ENCODE measurements around the gene DAG1.

GRCh38 chr3:49563766-49564165 is 93.7 kb downstream of the DAG1 start:
- no peak for TF ChIP-seq RARB (CRISPR knock-in tag; IDR thresholded peaks at IDR 0.05)
- TF ChIP-seq TOX (CRISPR knock-in tag; IDR thresholded peaks at IDR 0.05; ENCODE audit: borderline replicate concordance), result no peak
- TF ChIP-seq ZFP30 (CRISPR knock-in tag; IDR thresholded peaks at IDR 0.05), result no peak
- no peak for TF ChIP-seq CREB5 (CRISPR knock-in tag; IDR thresholded peaks at IDR 0.05; ENCODE audit: low read depth)
- no peak for TF ChIP-seq ZNF8 (CRISPR knock-in tag; IDR thresholded peaks at IDR 0.05)
- no peak for TF ChIP-seq TCF4 (CRISPR knock-in tag; IDR thresholded peaks at IDR 0.05; ENCODE audit: borderline replicate concordance)
- no peak for TF ChIP-seq ZNF565 (CRISPR knock-in tag; conservative IDR thresholded peaks at IDR 0.05; ENCODE audit: low read depth)
- TF ChIP-seq, protein P1, sequence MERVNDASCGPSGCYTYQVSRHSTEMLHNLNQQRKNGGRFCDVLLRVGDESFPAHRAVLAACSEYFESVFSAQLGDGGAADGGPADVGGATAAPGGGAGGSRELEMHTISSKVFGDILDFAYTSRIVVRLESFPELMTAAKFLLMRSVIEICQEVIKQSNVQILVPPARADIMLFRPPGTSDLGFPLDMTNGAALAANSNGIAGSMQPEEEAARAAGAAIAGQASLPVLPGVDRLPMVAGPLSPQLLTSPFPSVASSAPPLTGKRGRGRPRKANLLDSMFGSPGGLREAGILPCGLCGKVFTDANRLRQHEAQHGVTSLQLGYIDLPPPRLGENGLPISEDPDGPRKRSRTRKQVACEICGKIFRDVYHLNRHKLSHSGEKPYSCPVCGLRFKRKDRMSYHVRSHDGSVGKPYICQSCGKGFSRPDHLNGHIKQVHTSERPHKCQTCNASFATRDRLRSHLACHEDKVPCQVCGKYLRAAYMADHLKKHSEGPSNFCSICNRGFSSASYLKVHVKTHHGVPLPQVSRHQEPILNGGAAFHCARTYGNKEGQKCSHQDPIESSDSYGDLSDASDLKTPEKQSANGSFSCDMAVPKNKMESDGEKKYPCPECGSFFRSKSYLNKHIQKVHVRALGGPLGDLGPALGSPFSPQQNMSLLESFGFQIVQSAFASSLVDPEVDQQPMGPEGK (CRISPR knock-in tag; IDR thresholded peaks at IDR 0.05; ENCODE audit: borderline replicate concordance), result no peak
